ENCODE results near the gene SLC1A3.

The SLC1A3 gene

DNA sequence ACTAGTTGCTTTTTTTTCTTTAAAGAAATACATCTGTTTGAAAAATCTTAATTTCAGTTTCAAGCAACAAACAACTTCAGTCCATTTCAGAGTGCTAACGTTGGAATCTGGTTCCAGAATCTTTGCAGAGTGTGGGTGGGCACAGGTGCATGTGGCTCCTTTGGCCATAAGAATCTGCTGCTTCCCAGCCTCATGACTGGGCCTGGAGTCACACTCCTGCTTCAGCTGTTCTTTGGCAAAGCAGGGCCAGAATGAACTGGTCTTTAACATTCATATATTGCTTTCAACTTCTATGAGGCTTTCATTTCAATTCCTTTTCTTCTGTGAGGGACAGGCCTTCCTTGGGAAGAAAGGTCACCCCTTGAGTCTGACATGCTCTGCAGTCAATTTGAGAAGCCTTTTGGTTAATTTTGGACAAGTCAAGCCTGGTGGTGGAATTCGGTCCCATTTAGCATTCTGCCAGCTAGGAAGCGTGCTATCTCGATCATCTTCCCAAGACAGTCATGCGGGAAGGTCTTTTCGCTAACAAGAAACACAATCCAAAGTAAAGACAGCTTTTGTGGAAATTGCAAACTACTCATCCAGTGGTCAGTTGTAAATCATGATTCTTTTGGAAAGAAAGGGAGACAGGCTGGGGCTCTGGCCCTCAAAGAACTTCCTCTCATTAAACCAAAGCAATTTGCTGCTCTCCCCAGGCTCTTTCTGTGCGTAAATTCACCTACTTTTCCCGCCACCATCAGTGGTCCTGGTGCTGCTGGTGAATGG, 55.2 kb downstream of the SLC1A3 start:
- no peak for TF ChIP-seq REST (IDR thresholded peaks at IDR 0.05; ENCODE audit: insufficient read depth in 1 of 2, low read depth in 2 of 2, low read length in 2 of 2)
- no peak for TF ChIP-seq FOXP2 (optimal IDR thresholded peaks at IDR 0.05; ENCODE audit: borderline replicate concordance, extremely low read depth, extremely low read length, insufficient read depth)
- no peak for TF ChIP-seq SIN3A (IDR thresholded peaks at IDR 0.05; ENCODE audit: borderline replicate concordance, insufficient read depth, low read length)
- TF ChIP-seq POLR2AphosphoS5 (IDR thresholded peaks at IDR 0.05; ENCODE audit: low read depth, low read length): no peak
- TF ChIP-seq TAF1 (IDR thresholded peaks at IDR 0.05; ENCODE audit: borderline replicate concordance, insufficient read depth, low read length): no peak

DNA sequence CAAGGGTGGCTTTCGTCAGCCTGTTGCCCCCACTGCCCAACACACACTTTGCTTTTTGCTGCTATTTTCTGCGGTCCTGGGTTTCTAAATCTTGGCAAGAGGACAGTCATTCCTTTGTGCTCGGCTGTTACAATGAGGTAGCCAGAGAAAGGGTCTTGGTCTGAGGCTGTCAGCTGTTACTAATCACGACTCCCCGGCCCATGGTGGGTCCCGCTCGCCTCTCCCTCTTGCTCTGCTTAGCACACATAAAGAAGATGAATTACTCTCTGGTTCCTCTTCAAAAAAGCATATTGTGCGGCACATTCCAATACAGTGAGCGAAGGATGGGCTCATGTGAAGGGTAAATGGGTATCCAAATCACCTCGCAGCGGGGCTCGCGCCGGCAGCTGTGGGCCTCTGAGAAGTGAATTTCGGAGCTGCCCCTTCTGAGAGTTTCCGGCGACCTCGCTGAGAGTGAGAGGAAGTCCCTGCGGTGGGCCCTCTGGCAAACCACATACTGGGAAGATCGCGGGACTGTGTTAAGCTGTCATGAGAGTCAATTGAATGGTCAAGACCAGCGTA, 56.0 kb downstream of the SLC1A3 start:
- no peak for TF ChIP-seq FOXP2 (optimal IDR thresholded peaks at IDR 0.05; ENCODE audit: borderline replicate concordance, extremely low read depth, extremely low read length, insufficient read depth)
- no peak for TF ChIP-seq TAF1 (IDR thresholded peaks at IDR 0.05; ENCODE audit: borderline replicate concordance, insufficient read depth, low read length)
- TF ChIP-seq SIN3A (IDR thresholded peaks at IDR 0.05; ENCODE audit: borderline replicate concordance, insufficient read depth, low read length): no peak
- no peak for TF ChIP-seq REST (IDR thresholded peaks at IDR 0.05; ENCODE audit: insufficient read depth in 1 of 2, low read depth in 2 of 2, low read length in 2 of 2)
- no peak for TF ChIP-seq POLR2AphosphoS5 (IDR thresholded peaks at IDR 0.05; ENCODE audit: low read depth, low read length)

- no peak for TF ChIP-seq FOXP2 (optimal IDR thresholded peaks at IDR 0.05; ENCODE audit: borderline replicate concordance, extremely low read depth, extremely low read length, insufficient read depth)
- no peak for TF ChIP-seq POLR2AphosphoS5 (IDR thresholded peaks at IDR 0.05; ENCODE audit: low read depth, low read length)
- no peak for TF ChIP-seq REST (IDR thresholded peaks at IDR 0.05; ENCODE audit: insufficient read depth in 1 of 2, low read depth in 2 of 2, low read length in 2 of 2)
- no peak for TF ChIP-seq TAF1 (IDR thresholded peaks at IDR 0.05; ENCODE audit: borderline replicate concordance, insufficient read depth, low read length)
- TF ChIP-seq SIN3A (IDR thresholded peaks at IDR 0.05; ENCODE audit: borderline replicate concordance, insufficient read depth, low read length): no peak
These were observed 58.4 kb downstream of the SLC1A3 start for GRCh38 chr5:36664766-36665165.

DNA sequence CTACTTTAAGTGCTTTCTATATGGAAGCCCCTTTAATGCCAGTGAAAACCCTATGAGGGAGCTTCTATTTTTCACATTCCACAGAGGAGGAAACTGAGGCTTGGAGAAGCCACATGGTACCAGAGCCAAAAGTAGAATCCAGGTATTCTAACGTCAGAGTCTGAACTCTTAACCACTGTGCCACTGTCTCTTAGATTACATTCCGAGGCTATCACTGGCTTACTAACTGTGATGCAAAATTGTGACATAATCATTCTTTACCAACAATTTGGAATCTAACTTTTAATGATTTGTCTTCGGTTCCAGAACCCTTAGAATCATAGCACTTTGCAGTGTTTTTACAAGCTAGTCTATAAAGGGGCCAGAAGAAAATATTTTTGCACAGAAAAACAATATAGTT, 59.2 kb downstream of the SLC1A3 start:
- TF ChIP-seq REST (IDR thresholded peaks at IDR 0.05; ENCODE audit: insufficient read depth in 1 of 2, low read depth in 2 of 2, low read length in 2 of 2) (no peak), SIN3A (IDR thresholded peaks at IDR 0.05; ENCODE audit: borderline replicate concordance, insufficient read depth, low read length) (no peak), FOXP2 (optimal IDR thresholded peaks at IDR 0.05; ENCODE audit: borderline replicate concordance, extremely low read depth, extremely low read length, insufficient read depth) (no peak), POLR2AphosphoS5 (IDR thresholded peaks at IDR 0.05; ENCODE audit: low read depth, low read length) (no peak), TAF1 (IDR thresholded peaks at IDR 0.05; ENCODE audit: borderline replicate concordance, insufficient read depth, low read length) (no peak)

All from PFSK-1 (cell line).